Measurements from ENCODE around the gene IL11. TPM values are rescaled to one million over a fixed set of nuclear protein-coding genes. Genes with fewer than 3 reads are reported as not detected.

IL11 gene
- total and polyA plus RNA-seq, 2 of the 13 experiments (the other 11 are each of a cell fraction or from before 2014, with no cell fraction given): 2.5 to 2.9 TPM

- TF ChIP-seq HNF1B (CRISPR knock-in tag; IDR thresholded peaks at IDR 0.05): peak; percentile 72; the same call in 1 of the 2 replicates
- TF ChIP-seq HNF4A (CRISPR knock-in tag; IDR thresholded peaks at IDR 0.05): peak; percentile 95
- peak; percentile 36; the same call in 1 of the 2 replicates for TF ChIP-seq FOSL1 (CRISPR knock-in tag; IDR thresholded peaks at IDR 0.05; ENCODE audit: borderline replicate concordance)
- peak; percentile 67 for TF ChIP-seq IKZF5 (CRISPR knock-in tag; IDR thresholded peaks at IDR 0.05)
- peak; percentile 11 for TF ChIP-seq TEAD3 (CRISPR knock-in tag; optimal IDR thresholded peaks at IDR 0.05; ENCODE audit: borderline replicate concordance)
- TF ChIP-seq CREB1 (IDR thresholded peaks at IDR 0.05): no peak
- peak; percentile 77 for TF ChIP-seq CREB1 (CRISPR knock-in tag; IDR thresholded peaks at IDR 0.05)
- no peak for TF ChIP-seq EZH2 (conservative IDR thresholded peaks at IDR 0.05; ENCODE audit: low read depth, low read length)
- 0 out of 2 replicates have a peak, but pooled peaks have one; percentile 42 for TF ChIP-seq RNF219 (CRISPR knock-in tag; IDR thresholded peaks at IDR 0.05)
- peak; percentile 34; the same call in 1 of the 2 replicates for TF ChIP-seq ZKSCAN8 (CRISPR knock-in tag; IDR thresholded peaks at IDR 0.05; ENCODE audit: borderline replicate concordance)
- no peak for TF ChIP-seq ZNF34 (CRISPR knock-in tag; IDR thresholded peaks at IDR 0.05; ENCODE audit: borderline replicate concordance)
- TF ChIP-seq ZNF644 (CRISPR knock-in tag; IDR thresholded peaks at IDR 0.05; ENCODE audit: low read depth): 0 out of 2 replicates have a peak, but pooled peaks have one; percentile 36
- peak; percentile 43; the same call in 1 of the 2 replicates for TF ChIP-seq PPARG (CRISPR knock-in tag; conservative IDR thresholded peaks at IDR 0.05)
- TF ChIP-seq ZNF564 (CRISPR knock-in tag; IDR thresholded peaks at IDR 0.05): no peak
- peak; percentile 83 for TF ChIP-seq POLR2G (IDR thresholded peaks at IDR 0.05; ENCODE audit: low read depth, low read length)
- 0 out of 2 replicates have a peak, but pooled peaks have one; percentile 57 for TF ChIP-seq CBX5 (CRISPR knock-in tag; IDR thresholded peaks at IDR 0.05; ENCODE audit: borderline replicate concordance)
- TF ChIP-seq ZNF567 (CRISPR knock-in tag; IDR thresholded peaks at IDR 0.05; ENCODE audit: borderline replicate concordance): no peak
- peak; percentile 68 for TF ChIP-seq IRF2 (CRISPR knock-in tag; IDR thresholded peaks at IDR 0.05)
- peak; percentile 91 for TF ChIP-seq ZMYM2 (CRISPR knock-in tag; IDR thresholded peaks at IDR 0.05)
- no peak for TF ChIP-seq RERE (CRISPR knock-in tag; IDR thresholded peaks at IDR 0.05; ENCODE audit: low read depth)
- peak; percentile 41 for TF ChIP-seq ASH2L (IDR thresholded peaks at IDR 0.05; ENCODE audit: insufficient read length, low read depth, low read length)
Observed at GRCh38 chr19:55333870-55334269, 36.4 kb downstream of the IL11 start (continued).
